HL-60 (cell line): ENCODE measurements around the gene KNSTRN.
A peak's percentile ranks its signal among the peaks of the same experiment; 100 is the strongest.

ENCODE experiments used
- DNase-seq, 2 experiments: peaks; one replicate each; pipeline ENCODE4 v3.0.0-alpha.2; 2010 to 2020; ENCODE audit warnings: low read depth in 1 of 2, low spot score in 1 of 2
- H3K27ac ChIP-seq: fragments of 250-450 bp; sonication (Bioruptor Pico); replicated peaks from 2 replicates; pipeline ENCODE4 v1.5.1; 2020; ENCODE audit warnings: mild to moderate bottlenecking, moderate library complexity
- H3K27me3 ChIP-seq: fragments of 250-450 bp; sonication (Bioruptor Pico); 2 replicates; pipeline ENCODE4 v1.5.1; 2021; ENCODE audit warnings: mild to moderate bottlenecking, moderate library complexity; ENCODE audit not compliant: insufficient read depth, poor library complexity, severe bottlenecking
- H3K4me3 ChIP-seq: replicated peaks from 2 replicates; pipeline ENCODE4 v1.5.1; 2011; ENCODE audit warnings: mild to moderate bottlenecking, control low read depth, low read length; ENCODE audit not compliant: insufficient read depth
- CTCF ChIP-seq: IDR thresholded peaks from one replicate; pipeline ENCODE4 v1.5.1; 2011; ENCODE audit warnings: low read length, control low read depth, inconsistent platforms; ENCODE audit not compliant: insufficient read depth
- GABPA ChIP-seq: IDR thresholded peaks from 2 replicates; pipeline ENCODE4 v1.6.1; 2012; ENCODE audit warnings: low read depth
- POLR2AphosphoS5 ChIP-seq: IDR thresholded peaks from 2 replicates; pipeline ENCODE4 v1.6.1; 2012; ENCODE audit warnings: low read depth
- REST ChIP-seq: IDR thresholded peaks from 2 replicates; pipeline ENCODE4 v1.6.1; 2012; ENCODE audit warnings: low read depth; ENCODE audit not compliant: insufficient replicate concordance
- SPI1 ChIP-seq: IDR thresholded peaks from 2 replicates; pipeline ENCODE4 v1.6.1; 2012; ENCODE audit warnings: low read depth, mild to moderate bottlenecking, borderline replicate concordance

The KNSTRN gene

GRCh38 chr15:40405501-40406381 is 23.2 kb downstream of the KNSTRN start, which contains the start of gene IVD:
Gene IVD, plus strand, starts transcription at chr15:40405795. Its CDS starts 33 bp downstream, at chr15:40405828.
- H3K4me3 ChIP-seq, result peak within 1 kb of the TSS; percentile 62
- no peaks in the 10 kb centered on the region for H3K27me3 ChIP-seq
- peak within 1 kb of the TSS; percentile 63 for H3K27ac ChIP-seq
- TF ChIP-seq REST (no peak), GABPA (no peak), POLR2AphosphoS5 (no peak; the same call in 1 of the 2 replicates), SPI1 (no peak), CTCF (no peak)
- peak; percentile 60 to 84 for DNase-seq

- no peak for TF ChIP-seq GABPA
- no peak for TF ChIP-seq CTCF
- TF ChIP-seq POLR2AphosphoS5, result no peak
- TF ChIP-seq REST, result no peak
- TF ChIP-seq SPI1, result no peak
- no peaks in the 10 kb centered on the region for H3K27me3 ChIP-seq
- no peak overlapping the region for H3K4me3 ChIP-seq
- H3K27ac ChIP-seq, result no peak overlapping the region
- DNase-seq, result no peak
Measured at GRCh38 chr15:40407330-40407990, 24.9 kb downstream of the KNSTRN start.

GRCh38 chr15:40409366-40409765 is 26.8 kb downstream of the KNSTRN start:
- H3K27ac ChIP-seq, result no peak overlapping the region
- TF ChIP-seq SPI1 (no peak), GABPA (no peak), POLR2AphosphoS5 (no peak), REST (no peak), CTCF (no peak)
- no peak overlapping the region for H3K4me3 ChIP-seq
- no peaks in the 10 kb centered on the region for H3K27me3 ChIP-seq
- no peak for DNase-seq
